GM11168 (cell line): Measurements from ENCODE around the gene GVQW3.

ENCODE experiments used
- in situ Hi-C: fragments of 300-500 bp; cut with MboI; formaldehyde crosslinking; loops from one replicate; pipeline ENCODE4 v1.12.0; 2022; ENCODE audit warnings: low sequenced_read_pairs; ENCODE audit not compliant: unreplicated experiment

Gene GVQW3

GRCh38 chr11:76444065-76444383, 62.9 kb downstream of the GVQW3 start:
- in situ Hi-C loops: no loop called here

DNA sequence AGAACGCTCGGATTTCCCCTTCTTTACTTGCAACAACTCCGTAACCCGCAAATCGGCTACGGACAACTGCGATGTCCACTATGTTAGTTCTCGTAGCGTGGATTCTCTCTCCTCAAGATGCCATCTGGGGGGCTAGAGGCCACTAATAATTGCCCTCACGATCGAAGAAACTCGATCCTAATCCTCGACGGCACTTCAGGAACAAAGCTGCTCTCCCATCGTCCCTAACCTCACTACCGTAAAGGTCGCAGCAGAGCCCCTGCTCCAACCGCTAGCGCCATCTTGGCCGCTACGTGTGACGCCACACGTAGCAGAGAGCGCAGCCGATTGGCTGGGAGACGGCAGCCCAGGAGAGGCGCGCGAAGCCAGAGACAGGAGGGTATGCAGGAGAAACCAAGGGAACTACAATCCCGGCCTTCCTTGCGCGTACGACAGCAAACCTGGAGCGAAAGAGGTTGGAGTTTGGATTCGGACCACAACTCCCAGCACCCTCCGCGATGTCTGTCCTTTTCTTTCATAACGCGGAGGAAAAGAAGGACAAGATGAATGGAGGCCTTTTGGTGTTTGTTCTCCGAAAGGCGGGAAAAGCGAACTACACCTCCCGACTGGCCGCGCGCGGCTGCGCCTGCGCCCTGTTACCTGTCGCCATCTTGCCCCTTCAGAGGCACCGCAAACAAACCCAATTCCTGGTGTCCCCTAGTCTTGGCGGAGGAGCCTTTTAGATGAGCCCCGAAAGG, 63.4 kb downstream of the GVQW3 start, which contains the start of gene EMSY:
EMSY (plus strand) TSS at position 635 of the 737 bp plus-strand sequence. CDS start 1,921 bp downstream, outside the sequence.
- in situ Hi-C loops: no loop called here

GRCh38 chr11:76445121-76446084, 64.3 kb downstream of the GVQW3 start:
- in situ Hi-C loops: no loop called here

- in situ Hi-C loops: no loop called here
Observed at GRCh38 chr11:76448506-76448905, 67.4 kb downstream of the GVQW3 start.

DNA sequence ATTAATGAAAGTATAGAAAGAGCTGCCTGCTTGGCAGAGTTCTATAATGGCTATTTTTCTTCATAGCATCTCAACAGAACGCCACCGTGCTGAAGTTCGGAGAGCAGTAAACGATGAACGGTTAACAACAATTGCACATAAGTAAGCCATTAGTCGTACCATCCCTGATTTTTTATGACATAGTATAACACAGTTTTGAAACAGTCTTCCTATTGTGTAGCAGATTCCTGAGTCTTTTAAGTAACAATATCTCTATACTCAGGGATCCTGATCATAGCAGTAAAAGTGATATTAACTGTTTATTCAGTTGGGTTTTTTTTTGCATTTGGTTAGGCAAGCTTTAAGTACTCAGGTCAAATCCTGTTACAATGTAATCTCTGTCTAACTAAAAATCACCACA, 72.1 kb downstream of the GVQW3 start:
- in situ Hi-C loops: no loop called here

DNA sequence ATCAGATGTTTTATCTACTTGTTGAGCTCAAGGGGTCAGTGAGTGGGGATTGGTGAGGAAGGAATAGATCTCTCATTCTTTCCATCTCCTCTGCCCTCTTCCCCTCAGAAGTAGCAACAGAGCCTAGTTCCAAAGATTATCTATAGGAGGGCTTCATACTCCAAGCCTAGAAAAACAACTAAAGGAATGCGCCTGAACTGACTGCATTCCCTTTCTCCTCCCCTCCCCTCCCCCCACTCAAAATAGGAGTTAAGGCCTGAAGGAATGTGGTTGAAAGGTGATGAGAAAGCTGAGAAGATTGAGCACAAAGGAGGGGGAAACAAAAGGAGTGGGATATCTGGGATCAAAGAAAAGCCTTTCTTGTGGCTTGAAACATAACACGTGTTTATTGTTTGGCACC, 74.2 kb downstream of the GVQW3 start:
- in situ Hi-C loops: no loop called here

DNA sequence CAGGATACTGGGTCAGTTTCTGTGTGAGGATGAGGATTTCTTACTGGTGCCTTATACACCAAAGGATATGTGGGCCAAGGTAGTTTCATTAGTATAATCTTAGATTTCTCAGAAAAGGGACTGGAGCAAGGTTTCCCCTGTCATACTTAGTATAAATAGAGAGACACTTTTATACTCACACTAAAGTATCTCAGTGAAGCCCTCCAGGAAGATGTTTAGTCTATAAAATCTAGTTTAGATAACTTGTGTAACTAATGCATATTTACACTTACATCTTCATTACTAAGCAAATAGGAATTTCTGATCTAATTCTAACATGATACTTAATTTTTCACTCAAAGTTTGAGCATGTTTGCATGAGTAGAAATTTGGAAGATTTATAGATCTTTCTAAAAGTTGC, 74.8 kb downstream of the GVQW3 start:
- in situ Hi-C loops: no loop called here

DNA sequence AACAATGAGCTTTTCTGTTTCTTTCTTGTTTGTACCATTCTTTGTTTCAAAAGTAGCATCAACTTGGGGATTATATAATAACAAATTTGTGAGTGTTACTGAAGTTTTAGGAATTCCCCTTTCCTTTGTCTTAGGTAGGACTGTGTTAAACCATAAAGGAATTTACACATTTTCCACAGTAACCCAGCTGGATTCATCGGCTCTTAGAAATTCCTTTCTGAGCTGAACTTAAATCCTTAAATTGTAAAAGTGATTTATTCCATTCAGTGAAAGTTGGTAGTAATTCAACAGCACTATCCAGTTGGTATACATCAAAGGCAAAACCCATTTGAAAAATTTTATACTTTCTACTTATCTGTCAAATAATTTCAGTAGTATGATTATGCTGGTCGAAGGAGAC, 75.4 kb downstream of the GVQW3 start:
- in situ Hi-C loops: no loop called here
